CD4-positive, CD25-positive, alpha-beta regulatory T cell (primary cell): ENCODE results near the gene CLTB. TPM values are rescaled to one million over a fixed set of nuclear protein-coding genes. Genes with fewer than 3 reads are reported as not detected.

Source experiments
- ATAC-seq, 2 donors: fragments of 150-1000 bp; cut with Tn5 transposase; one replicate each; pipeline ENCODE4 v1.10.0; 2021; ENCODE audit warnings: low read depth in 2 of 2, moderate number of reproducible peaks in 2 of 2, moderate library complexity in 1 of 2
- DNase-seq, 3 donors: peaks; one replicate each; pipeline versions ENCODE4 v3.0.0 to v3.0.0-alpha.2; 2012 to 2022; ENCODE audit warnings: mixed read lengths in 1 of 3
- H3K27ac ChIP-seq: one replicate; pipeline ENCODE4 v1.7.0; 2013; ENCODE audit warnings: mild to moderate bottlenecking, low read length; ENCODE audit not compliant: insufficient read depth, poor library complexity, severe bottlenecking
- H3K27me3 ChIP-seq: one replicate; pipeline ENCODE4 v1.7.0; 2013; ENCODE audit warnings: low read length; ENCODE audit not compliant: control insufficient read depth, insufficient read depth
- H3K36me3 ChIP-seq: one replicate; pipeline ENCODE4 v1.7.0; 2013; ENCODE audit warnings: mild to moderate bottlenecking, low read length, moderate library complexity; ENCODE audit not compliant: control insufficient read depth, insufficient read depth
- H3K4me1 ChIP-seq: 2 replicates; pipeline ENCODE4 v1.7.0; 2013; ENCODE audit warnings: mild to moderate bottlenecking, low read length; ENCODE audit not compliant: insufficient read depth, control insufficient read depth, poor library complexity, severe bottlenecking
- H3K4me3 ChIP-seq: one replicate; pipeline ENCODE4 v1.7.0; 2013; ENCODE audit warnings: low read depth, mild to moderate bottlenecking, low read length, moderate library complexity
- H3K9me3 ChIP-seq, 2 experiments: 1 replicate in 1 of 2; 2 replicates in 1 of 2; pipeline ENCODE4 v1.7.0; 2013; ENCODE audit warnings: low read length in 2 of 2, mild to moderate bottlenecking in 1 of 2, moderate library complexity in 1 of 2; ENCODE audit not compliant: control insufficient read depth in 2 of 2
- H3K27ac Mint-ChIP-seq, 3 donors: one replicate each; pipeline ENCODE4 v1.8.0; 2020 to 2022; ENCODE audit warnings: mild to moderate bottlenecking in 3 of 3, mixed read lengths in 3 of 3, moderate library complexity in 2 of 3
- H3K27me3 Mint-ChIP-seq: one replicate; pipeline ENCODE4 v1.8.0; 2022; ENCODE audit warnings: mild to moderate bottlenecking, mixed read lengths
- H3K36me3 Mint-ChIP-seq: one replicate; pipeline ENCODE4 v1.8.0; 2020; ENCODE audit warnings: mixed read lengths
- H3K4me1 Mint-ChIP-seq, 4 donors: one replicate each; pipeline ENCODE4 v1.8.0; 2020 to 2022; ENCODE audit warnings: mixed read lengths in 4 of 4, mild to moderate bottlenecking in 1 of 4
- H3K4me3 Mint-ChIP-seq, 4 donors: one replicate each; pipeline ENCODE4 v1.8.0; 2020 to 2022; ENCODE audit warnings: mild to moderate bottlenecking in 4 of 4, mixed read lengths in 4 of 4, moderate library complexity in 3 of 4
- H3K9me3 Mint-ChIP-seq, 7 donors: one replicate each; pipeline ENCODE4 v1.8.0; 2020 to 2022; ENCODE audit warnings: mixed read lengths in 7 of 7, mild to moderate bottlenecking in 3 of 7, moderate library complexity in 2 of 7
- polyA plus RNA-seq, 4 donors: library from polyadenylated mRNA; unstranded; fragments of 300-500 nt; fragmentation: Illumina TruSeq; gene quantifications; one replicate each; pipeline ENCODE4 v1.2.3, GENCODE V29; 2021
- total RNA-seq: library from RNA; stranded (reverse); gene quantifications from one replicate; pipeline ENCODE4 v1.2.3, GENCODE V29; 2022

CLTB gene, protein sequence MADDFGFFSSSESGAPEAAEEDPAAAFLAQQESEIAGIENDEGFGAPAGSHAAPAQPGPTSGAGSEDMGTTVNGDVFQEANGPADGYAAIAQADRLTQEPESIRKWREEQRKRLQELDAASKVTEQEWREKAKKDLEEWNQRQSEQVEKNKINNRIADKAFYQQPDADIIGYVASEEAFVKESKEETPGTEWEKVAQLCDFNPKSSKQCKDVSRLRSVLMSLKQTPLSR
- total RNA-seq (85.9 TPM), polyA plus RNA-seq (100 to 1,000 TPM in 2 of 4 donors, 10 to 100 TPM in 2; 92.5 to 129 (median 101) TPM)

DNA sequence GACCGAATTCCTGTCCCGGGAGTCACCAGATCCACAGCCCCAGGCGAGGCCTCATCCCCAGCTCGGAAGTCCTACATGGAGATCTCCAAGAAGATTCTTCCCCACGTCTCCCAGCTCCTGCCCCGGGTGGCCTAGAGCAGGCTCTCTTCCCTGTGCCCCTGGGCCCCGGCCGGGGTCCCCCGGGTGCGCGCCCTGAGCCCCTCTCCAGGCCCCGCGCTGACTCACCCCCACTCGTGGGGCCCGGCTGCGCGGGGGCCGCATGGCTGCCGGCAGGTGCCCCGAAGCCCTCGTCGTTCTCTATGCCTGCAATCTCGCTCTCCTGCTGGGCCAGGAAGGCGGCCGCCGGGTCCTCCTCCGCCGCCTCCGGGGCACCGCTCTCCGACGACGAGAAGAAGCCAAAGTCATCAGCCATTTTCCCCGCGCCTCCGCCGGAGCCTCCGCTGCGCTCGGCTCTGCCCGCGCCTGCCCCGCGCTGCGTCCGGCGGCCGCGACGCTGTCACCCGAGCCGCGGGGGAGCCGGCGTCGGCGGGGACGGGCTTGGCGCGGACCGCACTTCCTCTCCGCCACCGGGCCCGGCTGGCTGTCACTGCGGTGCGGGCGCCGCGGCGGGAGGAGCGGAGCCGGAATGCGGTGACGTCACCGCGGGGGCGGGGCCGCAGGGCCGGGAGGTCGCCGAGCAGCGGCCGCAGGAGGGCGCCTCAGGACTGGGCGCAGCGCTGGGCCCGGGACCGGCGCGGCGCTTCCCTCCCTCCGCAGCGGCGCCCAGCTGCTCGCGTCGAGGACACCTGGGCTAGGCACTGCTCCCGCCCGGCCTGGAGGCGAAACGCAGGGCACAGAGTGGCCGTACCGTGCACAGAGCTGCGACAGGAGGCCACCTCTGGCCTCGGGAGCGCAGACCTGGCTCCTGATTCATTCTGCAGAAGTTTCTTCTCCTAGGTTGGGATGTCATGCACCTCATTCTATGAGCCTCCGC, at the start of gene CLTB:
TSS of gene CLTB (minus strand) at position 588 of the 973 bp plus-strand sequence. CDS start at position 412, 176 bp downstream.
- H3K4me1 Mint-ChIP-seq, result peaks cover 12 to 51% (median 25%) of the 10 kb centered on the region in 4 donors
- peak within 1 kb of the TSS; percentile 77 for H3K4me3 ChIP-seq
- ATAC-seq, result peak; percentile 93 to 96

DNA sequence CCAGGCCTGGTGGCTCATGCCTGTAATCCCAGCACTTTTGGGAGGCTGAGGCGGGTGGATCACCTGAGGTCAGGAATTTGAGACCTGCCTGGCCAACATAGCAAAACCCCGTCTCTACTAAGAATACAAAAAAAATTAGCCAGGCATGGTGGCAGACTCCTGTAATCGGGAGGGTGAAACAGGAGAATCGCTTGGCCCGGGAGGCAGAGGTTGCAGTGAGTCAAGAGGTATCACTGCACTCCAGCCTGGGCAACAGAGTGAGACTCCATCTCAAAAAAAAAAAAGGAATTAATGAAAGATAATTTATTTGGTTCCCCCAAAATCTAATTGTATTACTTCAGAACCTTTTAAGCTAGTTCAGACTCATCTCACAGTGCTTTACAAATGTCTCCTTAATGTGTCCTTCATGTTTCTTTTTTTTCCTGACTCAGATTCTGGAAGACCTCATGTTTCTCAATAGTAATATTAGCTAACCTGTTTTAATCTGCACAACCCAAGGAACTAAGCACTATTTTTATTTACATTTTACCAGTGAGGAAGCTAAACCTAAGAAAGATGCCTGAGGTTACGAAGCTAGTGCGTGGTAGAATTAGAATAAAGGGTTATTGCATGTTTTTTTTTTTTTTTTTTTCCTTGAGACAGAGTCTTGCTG, 46.9 kb upstream of the CLTB start:
- H3K4me1 Mint-ChIP-seq, result peaks cover 14 to 65% (median 51%) of the 10 kb centered on the region in 4 donors
- no peaks in the 10 kb centered on the region for H3K27me3 Mint-ChIP-seq
- H3K36me3 ChIP-seq, result peaks cover 8% of the 10 kb centered on the region

More for the DNA sequence above, at the start of gene CLTB:
- Mint-ChIP-seq H3K36me3 (peaks cover 4% of the 10 kb centered on the region), H3K27ac (peak within 1 kb of the TSS; percentile 80 to 96 (median 92)), H3K27me3 (peaks cover 22% of the 10 kb centered on the region), H3K4me3 (peak within 1 kb of the TSS; percentile 89 to 97 (median 94)), H3K9me3 (peaks cover 0 to 1% (median 0%) of the 10 kb centered on the region in 7 donors)
- H3K36me3 ChIP-seq, result no peaks in the 10 kb centered on the region
- no peaks in the 10 kb centered on the region for H3K9me3 ChIP-seq
- peak within 1 kb of the TSS; percentile 78 for H3K27ac ChIP-seq
- peak; percentile 84 to 89 (median 87) for DNase-seq
- peaks cover 31% of the 10 kb centered on the region for H3K4me1 ChIP-seq
- H3K27me3 ChIP-seq, result peaks cover 2% of the 10 kb centered on the region

DNA sequence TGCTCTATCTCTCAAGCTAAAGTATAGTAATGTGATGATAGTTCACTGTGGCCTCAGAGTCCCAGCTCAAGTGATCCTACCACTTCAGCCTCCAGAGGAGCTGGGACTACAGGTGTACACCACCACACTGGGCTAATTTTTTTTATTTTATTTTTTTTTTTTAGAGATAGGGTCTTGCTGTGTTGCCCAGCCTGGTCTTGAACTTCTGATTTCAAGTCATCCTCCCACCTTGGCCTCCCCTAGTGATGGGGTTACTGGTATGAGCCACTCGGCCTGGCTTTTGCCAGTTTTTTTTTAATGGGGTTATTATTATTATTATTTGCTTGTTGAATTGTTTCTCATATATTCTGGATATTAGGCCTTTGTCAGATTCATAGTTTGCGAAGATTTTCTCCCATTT, 45.0 kb upstream of the CLTB start:
- ATAC-seq (no peak), DNase-seq (no peak)
- Histone ChIP-seq H3K27me3 (no peaks in the 10 kb centered on the region), H3K27ac (no peak overlapping the region), H3K4me1 (peaks cover 12% of the 10 kb centered on the region), H3K4me3 (no peak overlapping the region), H3K36me3 (peaks cover 7% of the 10 kb centered on the region), H3K9me3 (no peaks in the 10 kb centered on the region)
- Mint-ChIP-seq H3K27ac (no peak overlapping the region), H3K4me1 (peaks cover 14 to 72% (median 47%) of the 10 kb centered on the region in 4 donors), H3K4me3 (no peak overlapping the region), H3K9me3 (no peaks in the 10 kb centered on the region), H3K36me3 (peaks cover 18% of the 10 kb centered on the region), H3K27me3 (no peaks in the 10 kb centered on the region)

More for the DNA sequence above, 46.9 kb upstream of the CLTB start:
- Histone ChIP-seq H3K27me3 (no peaks in the 10 kb centered on the region), H3K4me1 (peaks cover 12% of the 10 kb centered on the region), H3K9me3 (no peaks in the 10 kb centered on the region), H3K27ac (no peak overlapping the region), H3K4me3 (no peak overlapping the region)
- H3K27ac Mint-ChIP-seq, result peak overlapping the region; percentile 26 to 63 (median 38)
- no peak for DNase-seq
- no peak overlapping the region for H3K4me3 Mint-ChIP-seq
- H3K9me3 Mint-ChIP-seq, result no peaks in the 10 kb centered on the region
- H3K36me3 Mint-ChIP-seq, result peaks cover 26% of the 10 kb centered on the region
- ATAC-seq, result no peak

DNA sequence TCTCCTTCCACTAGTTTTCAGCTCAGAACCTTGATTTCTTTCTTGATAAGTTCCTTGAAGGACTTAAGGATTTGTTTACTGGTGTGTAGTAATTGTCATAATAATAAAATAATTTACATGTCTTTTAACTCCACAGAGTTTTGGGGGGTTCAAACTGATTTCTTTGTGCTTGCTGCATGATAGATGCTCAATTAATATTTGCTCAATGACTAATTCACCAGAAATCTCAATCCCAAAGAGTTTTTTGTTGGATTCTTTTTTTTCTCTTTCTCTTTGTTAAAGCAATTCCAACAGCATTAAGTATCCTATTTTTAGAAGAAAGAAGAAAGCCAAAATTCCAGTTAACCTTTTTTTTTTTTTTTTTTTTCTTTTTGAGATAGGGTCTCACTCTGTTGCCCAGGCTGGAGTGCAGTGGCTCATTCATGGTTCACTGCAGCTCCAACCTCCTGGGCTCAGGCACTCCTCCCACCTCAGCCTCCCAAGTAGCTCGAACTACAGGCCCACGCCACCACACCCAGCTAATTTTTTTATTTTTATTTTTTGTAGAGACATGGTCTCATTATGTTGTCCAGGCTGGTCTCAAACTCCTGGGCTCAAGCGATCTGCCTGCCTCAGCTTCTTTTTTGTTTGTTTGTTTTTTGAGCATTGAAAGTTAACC, 42.7 kb upstream of the CLTB start:
- H3K27ac Mint-ChIP-seq, result peak overlapping the region in 2 of 3 donors; percentile 73 to 81

DNA sequence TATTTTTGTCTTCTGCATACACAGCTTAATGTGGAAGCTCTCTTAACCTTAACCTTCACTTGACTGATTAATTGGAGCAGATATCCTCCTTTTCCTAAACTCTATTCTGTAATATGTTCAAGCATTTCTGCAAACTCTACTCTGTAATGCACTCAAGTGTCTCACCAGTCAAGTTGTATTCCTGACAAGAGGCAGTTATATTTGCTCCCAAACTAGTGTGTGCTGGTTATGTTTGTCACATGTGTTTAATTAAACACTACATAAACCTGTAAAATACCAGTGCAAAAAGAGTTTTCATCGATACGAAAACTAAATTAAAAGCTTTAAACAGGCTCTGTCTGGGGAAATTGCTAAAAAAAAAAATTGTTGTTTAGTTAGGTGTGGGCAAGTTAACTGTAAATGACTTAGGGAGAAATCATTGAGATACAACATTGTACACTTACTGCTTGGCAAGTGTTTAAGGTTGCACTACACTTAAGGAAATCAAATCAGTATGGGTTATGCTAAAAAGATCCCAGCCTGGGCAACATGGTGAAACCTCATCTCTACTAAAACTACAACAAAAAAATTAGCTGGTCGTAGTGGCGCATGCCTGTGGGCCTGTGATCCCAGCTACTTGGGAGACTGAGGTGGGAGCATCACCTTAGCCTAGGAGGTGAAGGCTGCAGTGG, 38.5 kb upstream of the CLTB start:
- ATAC-seq (no peak), DNase-seq (no peak)
- Mint-ChIP-seq H3K36me3 (peaks cover 18% of the 10 kb centered on the region), H3K27me3 (no peaks in the 10 kb centered on the region), H3K4me1 (peaks cover 20 to 67% (median 44%) of the 10 kb centered on the region in 4 donors), H3K27ac (no peak overlapping the region), H3K4me3 (peak overlapping the region in 1 of 4 donors; percentile 38), H3K9me3 (no peaks in the 10 kb centered on the region)
- Histone ChIP-seq H3K4me1 (peaks cover 9% of the 10 kb centered on the region), H3K27me3 (no peaks in the 10 kb centered on the region), H3K4me3 (no peak overlapping the region), H3K27ac (no peak overlapping the region), H3K9me3 (no peaks in the 10 kb centered on the region), H3K36me3 (peaks cover 10% of the 10 kb centered on the region)

More for the DNA sequence above, 42.7 kb upstream of the CLTB start:
- H3K36me3 Mint-ChIP-seq, result peaks cover 17% of the 10 kb centered on the region
- no peak for ATAC-seq
- H3K4me1 Mint-ChIP-seq, result peaks cover 20 to 70% (median 49%) of the 10 kb centered on the region in 4 donors
- peak overlapping the region in 1 of 4 donors; percentile 2 for H3K4me3 Mint-ChIP-seq
- DNase-seq, result no peak
- Histone ChIP-seq H3K27ac (no peak overlapping the region), H3K4me3 (no peak overlapping the region), H3K4me1 (peaks cover 12% of the 10 kb centered on the region), H3K27me3 (no peaks in the 10 kb centered on the region), H3K9me3 (no peaks in the 10 kb centered on the region), H3K36me3 (no peaks in the 10 kb centered on the region)
- no peaks in the 10 kb centered on the region for H3K9me3 Mint-ChIP-seq
- H3K27me3 Mint-ChIP-seq, result no peaks in the 10 kb centered on the region

DNA sequence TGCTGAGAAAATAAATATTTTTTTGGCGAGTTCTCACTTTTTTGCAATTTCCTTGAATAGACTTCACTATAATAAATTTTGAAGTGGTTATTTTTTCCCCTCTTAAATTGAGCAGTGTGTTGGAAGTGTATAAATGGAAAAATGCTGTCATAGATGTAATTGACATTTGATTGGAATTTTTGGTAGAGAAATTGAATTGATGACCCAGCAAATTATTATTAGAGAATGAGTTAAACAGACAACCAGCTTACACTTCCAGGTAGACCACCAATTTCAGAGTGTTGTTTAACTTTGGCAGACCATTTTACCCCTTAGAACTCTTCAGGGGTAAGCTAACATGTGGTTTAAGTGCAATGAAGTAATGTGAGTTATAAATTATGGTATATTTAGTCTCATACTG, 33.7 kb upstream of the CLTB start:
- peak overlapping the region; percentile 93 for H3K27ac ChIP-seq
- no peaks in the 10 kb centered on the region for H3K27me3 ChIP-seq
- H3K4me3 ChIP-seq, result peak overlapping the region; percentile 43
- peaks cover 18% of the 10 kb centered on the region for H3K4me1 ChIP-seq
- H3K9me3 ChIP-seq, result no peaks in the 10 kb centered on the region
- peaks cover 10% of the 10 kb centered on the region for H3K36me3 ChIP-seq
- peak overlapping the region in 1 of 3 donors; percentile 99 for H3K27ac Mint-ChIP-seq
- H3K27me3 Mint-ChIP-seq, result peaks cover 12% of the 10 kb centered on the region
- peak overlapping the region in 2 of 4 donors; percentile 38 to 99 for H3K4me3 Mint-ChIP-seq
- peaks cover 12% of the 10 kb centered on the region for H3K36me3 Mint-ChIP-seq
- no peak for DNase-seq
- no peak for ATAC-seq
- H3K9me3 Mint-ChIP-seq, result peaks cover 0 to 1% (median 0%) of the 10 kb centered on the region in 7 donors
- peaks cover 29 to 64% (median 38%) of the 10 kb centered on the region in 4 donors for H3K4me1 Mint-ChIP-seq
